IMR-90 (cell line): ENCODE data around the gene PPL.

Experiments
- POLR2A ChIP-seq: IDR thresholded peaks from 2 replicates; pipeline ENCODE4 v1.6.1; 2012; ENCODE audit warnings: mild to moderate bottlenecking, low read depth, low read length
- TF ChIP-seq, protein P1 (sequence below): conservative IDR thresholded peaks from 2 replicates; pipeline ENCODE4 v1.5.1; 2012; ENCODE audit warnings: mild to moderate bottlenecking, low read depth, low read length, improper control_type of control experiment

DNA sequence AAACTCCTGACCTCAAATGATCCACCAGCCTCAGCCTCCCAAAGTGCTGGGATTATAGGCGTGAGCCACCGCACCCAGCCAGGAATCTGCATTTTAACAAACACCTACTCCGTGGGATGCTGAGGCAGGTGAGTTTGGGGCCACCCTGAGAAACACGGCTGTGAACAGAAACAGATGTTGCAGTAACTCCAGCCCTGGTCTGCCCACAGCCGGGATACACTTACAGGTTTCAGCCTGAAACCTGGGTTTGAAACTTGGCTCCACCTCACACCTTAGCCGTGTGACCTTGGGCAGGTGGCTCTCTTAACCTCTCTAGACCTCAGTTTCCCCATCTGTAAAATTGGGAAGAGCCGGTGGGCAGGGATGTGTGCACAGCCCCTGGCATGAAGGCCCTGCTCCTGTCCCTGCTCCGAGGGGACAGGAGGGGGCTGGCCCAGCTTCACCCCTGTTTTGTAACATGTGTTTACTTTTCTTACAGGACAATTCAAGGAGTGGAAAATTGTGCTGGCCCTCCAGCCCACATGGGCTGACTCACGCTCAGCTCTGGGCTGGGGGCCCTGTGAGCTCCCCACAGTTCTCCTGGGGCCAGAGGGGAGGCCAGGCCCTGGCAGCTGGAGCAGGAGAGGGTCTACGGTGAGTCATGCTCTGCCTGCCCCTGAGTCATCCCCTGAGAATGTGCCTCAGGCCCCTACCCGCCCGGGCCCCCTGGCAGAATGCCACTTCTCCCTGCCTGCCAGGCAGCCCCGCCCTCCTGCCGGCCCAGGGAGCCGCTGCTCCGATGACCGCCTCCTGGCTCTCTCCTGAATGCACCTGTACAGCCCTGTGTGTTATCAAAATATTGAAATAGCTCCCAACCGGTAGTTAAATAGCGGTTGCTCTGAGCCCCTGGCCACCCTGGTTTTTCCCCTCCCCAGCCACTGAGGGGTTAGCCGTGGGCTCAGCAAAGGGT lies 7.7 kb upstream of the PPL start:
- TF ChIP-seq, protein P1, sequence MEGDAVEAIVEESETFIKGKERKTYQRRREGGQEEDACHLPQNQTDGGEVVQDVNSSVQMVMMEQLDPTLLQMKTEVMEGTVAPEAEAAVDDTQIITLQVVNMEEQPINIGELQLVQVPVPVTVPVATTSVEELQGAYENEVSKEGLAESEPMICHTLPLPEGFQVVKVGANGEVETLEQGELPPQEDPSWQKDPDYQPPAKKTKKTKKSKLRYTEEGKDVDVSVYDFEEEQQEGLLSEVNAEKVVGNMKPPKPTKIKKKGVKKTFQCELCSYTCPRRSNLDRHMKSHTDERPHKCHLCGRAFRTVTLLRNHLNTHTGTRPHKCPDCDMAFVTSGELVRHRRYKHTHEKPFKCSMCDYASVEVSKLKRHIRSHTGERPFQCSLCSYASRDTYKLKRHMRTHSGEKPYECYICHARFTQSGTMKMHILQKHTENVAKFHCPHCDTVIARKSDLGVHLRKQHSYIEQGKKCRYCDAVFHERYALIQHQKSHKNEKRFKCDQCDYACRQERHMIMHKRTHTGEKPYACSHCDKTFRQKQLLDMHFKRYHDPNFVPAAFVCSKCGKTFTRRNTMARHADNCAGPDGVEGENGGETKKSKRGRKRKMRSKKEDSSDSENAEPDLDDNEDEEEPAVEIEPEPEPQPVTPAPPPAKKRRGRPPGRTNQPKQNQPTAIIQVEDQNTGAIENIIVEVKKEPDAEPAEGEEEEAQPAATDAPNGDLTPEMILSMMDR = no peak
- no peak for TF ChIP-seq POLR2A
